HG03342 (cell line): ENCODE results near the gene CDH12.
A peak's percentile ranks its signal among the peaks of the same experiment; 100 is the strongest.
"Not testable (repeated sequence)": the region's sequence is repeated elsewhere in the genome, so short reads cannot be mapped to it uniquely, and the experiment has no call there.

ENCODE experiments used
- ATAC-seq: cut with Tn5 transposase; IDR thresholded peaks from one replicate; pipeline ENCODE4 v1.9.1; 2021; ENCODE audit warnings: mild to moderate bottlenecking, moderate library complexity; ENCODE audit not compliant: unreplicated experiment

The CDH12 gene

DNA sequence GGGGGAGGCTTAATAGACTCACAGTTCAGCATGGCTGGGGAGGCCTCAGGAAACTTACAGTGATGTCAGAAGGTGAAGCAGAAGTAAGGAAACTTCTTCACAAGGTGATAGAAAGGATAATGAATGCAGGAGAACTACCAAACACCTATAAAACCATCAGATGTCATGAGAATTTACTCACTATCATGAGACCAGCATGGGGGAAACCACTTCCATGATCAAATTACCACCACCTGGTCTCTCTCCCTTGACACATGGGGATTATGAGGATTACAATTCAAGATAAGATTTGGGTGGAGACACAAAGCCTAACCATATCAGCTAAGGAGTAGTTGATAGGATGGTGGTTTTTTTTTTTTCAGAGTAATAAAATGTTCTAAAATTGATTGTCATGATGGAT, 201.8 kb downstream of the CDH12 start:
- ATAC-seq = no peak

DNA sequence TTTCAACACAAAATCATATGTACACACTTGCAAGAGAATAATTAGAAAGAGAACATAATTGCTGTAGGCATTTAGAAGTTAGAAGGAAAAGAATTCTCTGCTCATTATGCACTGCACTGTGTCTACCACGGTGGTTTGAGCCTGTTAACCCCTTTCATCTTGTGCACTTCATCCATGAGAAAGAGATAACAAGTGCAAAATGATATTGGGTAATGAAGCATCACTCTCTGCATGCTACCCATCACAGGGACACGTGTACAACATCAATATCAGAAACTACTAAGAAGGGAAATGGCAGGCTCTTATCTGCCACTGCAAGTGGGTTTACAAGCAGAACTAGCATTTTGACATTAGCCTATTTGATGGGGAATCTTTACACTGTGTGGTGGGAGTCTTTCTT, 202.6 kb downstream of the CDH12 start:
- no peak for ATAC-seq

DNA sequence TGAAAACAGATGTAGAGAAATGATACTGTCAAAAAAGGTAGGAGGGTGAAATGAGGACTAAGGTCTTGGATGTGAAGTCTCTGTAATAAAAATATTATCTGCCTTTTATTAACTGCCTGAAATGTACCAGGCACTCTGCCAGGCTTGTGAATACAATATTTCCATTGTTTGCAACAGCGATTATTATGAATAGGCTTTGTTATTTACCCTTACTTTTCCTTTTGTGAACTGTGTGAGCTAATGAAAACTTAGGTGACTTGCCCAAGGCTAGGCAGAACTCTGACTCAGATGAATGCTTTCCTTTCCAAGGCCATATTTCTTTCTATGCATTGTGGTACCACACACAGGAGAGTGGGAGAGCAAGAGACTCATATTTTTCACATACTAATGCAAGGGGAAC, 204.1 kb downstream of the CDH12 start:
- ATAC-seq = no peak

GRCh38 chr5:22644859-22645258, 208.3 kb downstream of the CDH12 start:
- ATAC-seq = no peak

DNA sequence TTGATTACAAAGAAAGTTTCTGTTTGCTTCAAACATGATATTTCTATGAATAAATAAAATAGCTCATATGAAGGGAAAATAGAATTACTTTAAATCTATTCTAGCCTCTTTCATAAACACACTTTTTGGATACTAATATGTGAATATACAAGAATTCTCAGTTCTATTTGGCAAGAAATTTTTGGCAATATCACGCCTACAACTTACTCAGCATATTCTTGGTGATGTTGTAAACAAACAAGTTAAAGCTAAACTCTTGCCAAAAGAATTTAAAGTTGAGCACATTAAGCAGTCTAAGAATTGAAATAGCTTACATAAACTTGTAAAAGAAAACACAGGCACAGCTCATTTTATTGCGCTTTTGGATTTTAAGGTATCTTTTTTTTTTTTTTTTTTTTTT, 209.8 kb downstream of the CDH12 start:
- ATAC-seq = no peak

GRCh38 chr5:22631683-22632082, 221.5 kb downstream of the CDH12 start:
- no peak for ATAC-seq

DNA sequence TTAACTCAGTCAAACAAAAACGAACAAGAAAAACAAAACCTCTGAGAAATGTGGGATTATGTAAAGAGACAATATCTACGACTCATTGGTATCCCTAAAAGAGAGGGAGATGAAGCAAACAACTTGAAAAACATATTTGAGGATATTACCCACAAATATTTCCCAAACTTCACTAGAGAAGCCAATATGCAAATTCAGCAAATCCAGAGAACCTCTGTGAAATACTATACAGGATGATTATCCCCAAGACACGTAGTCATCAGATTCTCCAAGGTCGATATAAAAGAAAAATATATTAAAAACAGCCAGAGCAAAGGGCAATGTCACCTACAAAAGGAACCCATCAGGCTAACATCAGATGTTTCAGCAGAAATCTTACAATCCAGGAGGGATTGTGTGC, 226.1 kb downstream of the CDH12 start:
- no peak for ATAC-seq

DNA sequence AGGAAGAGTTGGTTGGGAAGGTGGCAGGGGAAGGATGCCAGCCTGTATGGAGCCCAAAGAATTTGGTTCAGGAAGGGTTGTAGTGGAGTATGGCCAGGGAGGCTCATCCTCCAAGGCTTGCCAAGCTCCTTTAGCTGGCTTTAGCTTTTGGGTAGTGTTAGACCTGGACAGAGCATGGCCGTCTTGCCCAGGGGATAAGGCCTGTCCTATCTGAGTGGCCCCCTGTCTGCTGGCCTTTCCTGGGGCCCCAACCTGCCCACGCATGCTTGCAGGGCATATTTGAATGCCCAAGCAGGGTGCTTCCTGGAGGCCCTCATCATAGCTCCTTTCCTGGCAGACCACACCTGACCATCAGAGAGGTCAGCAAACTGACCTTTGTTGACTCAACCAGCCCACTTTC, 227.7 kb downstream of the CDH12 start:
- no peak for ATAC-seq

- no peak for ATAC-seq
These were observed 232.1 kb downstream of the CDH12 start for GRCh38 chr5:22621084-22621483.

DNA sequence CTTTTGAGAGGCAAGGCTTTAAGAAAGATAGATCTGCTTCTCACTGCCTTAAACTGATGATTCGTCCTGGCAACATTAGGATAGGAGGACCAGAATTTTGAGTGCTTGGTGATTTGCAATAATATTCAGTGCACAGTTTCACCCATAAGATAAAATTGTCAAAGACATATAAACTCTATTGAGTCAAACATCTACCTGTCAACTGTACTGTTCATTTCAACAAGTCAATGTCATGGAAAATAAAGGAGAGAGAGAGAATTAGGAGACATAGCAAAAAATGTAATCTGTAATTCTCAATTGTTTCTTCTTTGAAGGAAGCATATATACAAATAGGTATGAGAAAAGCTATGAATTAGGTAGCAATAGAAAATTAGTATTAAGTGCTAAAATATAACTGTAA, 237.2 kb downstream of the CDH12 start:
- ATAC-seq = no peak

- no peak for ATAC-seq
These were observed 238.6 kb downstream of the CDH12 start for GRCh38 chr5:22614486-22615094.

DNA sequence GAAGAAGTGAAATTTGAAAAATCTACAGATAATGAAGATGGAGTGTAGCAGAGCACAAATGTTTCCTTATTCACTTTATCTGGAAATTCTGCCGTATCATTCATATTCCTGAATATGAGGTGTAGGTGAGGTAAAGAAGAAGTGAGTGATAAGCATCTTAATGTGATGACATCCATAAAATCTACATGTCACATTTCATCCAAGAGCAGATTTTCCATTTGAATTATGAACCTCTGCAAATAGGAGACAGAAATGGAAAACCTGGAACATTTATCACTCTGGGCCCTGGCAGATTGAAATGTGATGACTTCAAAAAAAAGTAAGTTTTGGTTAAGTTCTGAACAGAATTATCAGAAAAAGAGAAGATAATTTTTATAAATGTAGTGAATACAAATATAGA, 240.2 kb downstream of the CDH12 start:
- no peak for ATAC-seq

DNA sequence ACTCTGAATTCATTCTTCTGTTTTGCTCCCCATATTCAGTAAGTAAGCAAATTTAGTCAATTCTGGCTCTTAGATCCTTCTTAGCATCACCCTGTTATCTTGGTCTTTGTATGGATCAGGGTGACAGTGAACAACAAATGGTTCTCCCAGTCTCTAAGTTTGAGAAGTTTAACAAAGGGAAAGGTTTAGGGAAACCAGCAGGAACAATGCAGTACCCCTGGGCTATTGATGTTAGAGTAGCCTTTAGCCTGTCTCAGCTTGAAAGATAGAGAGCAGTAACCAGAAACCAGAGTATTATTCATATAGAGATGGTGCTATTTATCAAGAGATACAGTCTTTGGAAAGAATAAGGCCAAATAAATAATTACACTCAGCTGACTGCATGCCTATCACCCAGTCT, 241.8 kb downstream of the CDH12 start:
- ATAC-seq = no peak

DNA sequence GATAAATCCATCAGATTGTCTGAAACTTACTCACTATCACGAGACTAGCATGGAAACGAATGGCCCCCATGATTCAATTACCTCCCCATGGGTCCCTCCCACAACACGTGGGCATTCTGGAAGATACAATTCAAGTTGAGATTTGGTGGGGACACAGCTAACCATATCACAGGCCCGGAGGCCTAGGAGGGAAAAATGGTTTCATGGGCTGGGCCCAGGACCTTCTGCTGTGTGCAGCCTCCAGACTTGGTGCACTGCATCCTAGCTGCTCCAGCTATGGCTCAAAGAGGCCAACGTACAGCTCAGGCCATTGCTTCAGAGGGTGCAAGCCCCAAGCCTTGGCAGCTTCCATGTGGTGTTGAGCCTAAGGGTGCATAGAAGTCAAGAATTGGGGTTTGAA, 245.6 kb downstream of the CDH12 start:
- not testable (repeated sequence) for ATAC-seq

GRCh38 chr5:22605473-22605872, 247.7 kb downstream of the CDH12 start:
- ATAC-seq = no peak

DNA sequence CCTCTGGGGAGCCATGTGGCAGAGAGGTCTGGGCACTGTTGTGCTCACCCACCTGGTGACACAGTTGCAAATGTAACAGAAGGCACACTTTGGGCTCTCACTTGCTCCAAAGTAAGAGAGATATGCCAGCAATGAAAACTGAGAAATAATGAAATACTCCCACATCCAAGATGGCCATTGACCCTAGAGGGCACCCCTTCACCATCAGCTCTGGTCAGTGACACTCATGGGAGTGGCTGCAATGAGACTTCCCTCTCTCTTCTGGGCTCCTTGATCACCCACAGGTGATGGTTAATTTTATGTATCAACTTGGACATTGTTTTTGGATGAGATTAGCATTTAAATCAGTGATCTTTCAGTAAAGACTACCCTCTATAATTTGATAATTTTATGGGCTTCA, 248.4 kb downstream of the CDH12 start:
- no peak for ATAC-seq

- no peak for ATAC-seq
These were observed 254.3 kb downstream of the CDH12 start for GRCh38 chr5:22598796-22599195.

DNA sequence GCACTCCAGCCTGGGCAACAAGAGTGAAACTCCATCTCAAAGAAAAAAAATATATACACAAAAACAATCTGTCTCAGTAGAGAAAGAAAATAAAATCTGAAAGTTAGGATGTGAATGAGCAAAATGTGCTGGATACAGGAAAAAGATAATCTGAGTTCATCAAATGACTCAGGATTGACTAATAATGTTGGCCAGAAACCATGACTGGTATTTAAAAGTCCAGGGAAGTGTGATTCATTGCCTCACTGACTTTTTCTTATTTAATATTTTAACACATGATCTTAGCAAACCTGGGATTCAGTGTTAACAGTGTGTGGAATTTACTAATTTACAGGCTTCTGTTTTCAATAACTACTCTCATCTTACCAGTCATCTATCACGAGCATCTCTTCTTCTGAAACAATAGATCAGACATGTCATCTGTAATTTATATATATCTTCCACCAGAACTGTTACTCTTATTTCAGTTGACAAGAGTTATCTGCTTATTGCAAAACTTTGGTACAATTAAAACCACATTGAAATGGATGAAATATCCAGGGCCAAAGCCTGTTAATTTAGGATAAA, 256.7 kb downstream of the CDH12 start:
- ATAC-seq = no peak

GRCh38 chr5:22594491-22594890, 258.7 kb downstream of the CDH12 start:
- ATAC-seq = no peak

- peak; percentile 89 for ATAC-seq
These were observed 259.6 kb downstream of the CDH12 start for GRCh38 chr5:22593592-22593991.

- no peak for ATAC-seq
These were observed 261.7 kb downstream of the CDH12 start for GRCh38 chr5:22591461-22591860.

- ATAC-seq = no peak
These were observed 262.4 kb downstream of the CDH12 start for GRCh38 chr5:22590677-22591268.

DNA sequence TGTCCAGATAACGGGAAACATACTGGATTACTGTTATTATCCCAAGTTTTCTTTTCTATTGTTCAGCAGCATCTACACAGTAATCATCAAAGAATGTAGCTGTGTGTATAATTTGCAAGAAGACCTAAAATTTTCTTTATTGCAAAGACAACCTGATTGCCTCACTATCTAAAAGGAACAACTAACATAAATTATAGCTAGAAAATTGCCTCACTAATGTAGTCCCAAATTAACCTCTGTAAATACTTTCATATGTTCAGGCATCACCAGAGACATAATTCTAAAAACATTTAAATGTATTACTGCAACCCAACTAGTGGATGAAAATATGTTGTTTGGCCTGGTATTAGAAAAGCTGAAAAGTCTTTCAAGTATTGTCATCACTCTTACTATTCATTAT, 275.4 kb downstream of the CDH12 start:
- ATAC-seq = no peak
